ENCODE data around the gene ADAM12. TPM values are rescaled to one million over a fixed set of nuclear protein-coding genes. Genes with fewer than 3 reads are reported as not detected.

The ADAM12 gene
- polyA plus RNA-seq, 1 experiment, result 8.6 TPM

GRCh38 chr10:126016882-126017281, 371.4 kb downstream of the ADAM12 start:
- H3K36me3 ChIP-seq (ENCODE audit: control insufficient read depth, insufficient read depth, low read length), result no peaks in the 10 kb centered on the region
- CTCF ChIA-PET, result interaction anchor here (1.3 kb wide), 1 partner anchor 487 kb away, joined by 4 read pairs; no protein-coding TSS in a partner anchor

DNA sequence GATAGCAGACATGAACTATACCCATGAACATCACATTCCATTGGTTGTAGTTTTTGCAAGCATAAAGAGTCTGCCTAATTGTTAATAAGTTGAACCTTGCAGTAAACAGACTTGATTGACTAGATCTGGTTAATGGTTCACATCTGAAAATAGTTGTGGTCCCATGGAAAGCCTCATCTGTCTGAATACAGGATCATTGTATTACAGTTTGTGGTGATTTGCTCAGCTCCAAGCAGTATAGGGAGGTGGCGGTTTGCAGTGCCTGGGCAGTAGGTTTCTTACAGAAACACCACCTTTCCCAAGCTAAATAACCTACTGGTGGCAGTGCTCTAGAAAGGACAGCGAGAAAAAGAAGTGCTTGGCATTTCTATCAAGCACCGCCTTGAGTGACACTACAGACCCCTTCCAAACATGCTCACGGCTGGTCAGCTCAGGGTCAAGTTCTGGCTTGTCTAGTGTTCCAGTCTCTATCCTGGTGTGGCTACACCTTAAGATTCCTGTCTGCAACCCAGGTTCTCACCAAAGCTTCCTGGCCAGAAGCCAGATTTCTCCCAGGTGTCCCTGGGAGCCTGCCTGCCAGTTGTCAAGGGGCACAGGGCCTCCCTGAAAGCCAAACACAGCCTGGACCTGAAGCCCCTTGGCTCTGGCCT, 372.0 kb downstream of the ADAM12 start:
- TF ChIP-seq, protein P1, sequence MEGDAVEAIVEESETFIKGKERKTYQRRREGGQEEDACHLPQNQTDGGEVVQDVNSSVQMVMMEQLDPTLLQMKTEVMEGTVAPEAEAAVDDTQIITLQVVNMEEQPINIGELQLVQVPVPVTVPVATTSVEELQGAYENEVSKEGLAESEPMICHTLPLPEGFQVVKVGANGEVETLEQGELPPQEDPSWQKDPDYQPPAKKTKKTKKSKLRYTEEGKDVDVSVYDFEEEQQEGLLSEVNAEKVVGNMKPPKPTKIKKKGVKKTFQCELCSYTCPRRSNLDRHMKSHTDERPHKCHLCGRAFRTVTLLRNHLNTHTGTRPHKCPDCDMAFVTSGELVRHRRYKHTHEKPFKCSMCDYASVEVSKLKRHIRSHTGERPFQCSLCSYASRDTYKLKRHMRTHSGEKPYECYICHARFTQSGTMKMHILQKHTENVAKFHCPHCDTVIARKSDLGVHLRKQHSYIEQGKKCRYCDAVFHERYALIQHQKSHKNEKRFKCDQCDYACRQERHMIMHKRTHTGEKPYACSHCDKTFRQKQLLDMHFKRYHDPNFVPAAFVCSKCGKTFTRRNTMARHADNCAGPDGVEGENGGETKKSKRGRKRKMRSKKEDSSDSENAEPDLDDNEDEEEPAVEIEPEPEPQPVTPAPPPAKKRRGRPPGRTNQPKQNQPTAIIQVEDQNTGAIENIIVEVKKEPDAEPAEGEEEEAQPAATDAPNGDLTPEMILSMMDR (IDR thresholded peaks at IDR 0.05; ENCODE audit: insufficient read depth, low read depth, low read length), result no peak
- no peak for DNase-seq (ENCODE audit: low read depth)
- Histone ChIP-seq H3K4me3 (ENCODE audit: low read depth, low read length) (no peak overlapping the region), H3K36me3 (ENCODE audit: control insufficient read depth, insufficient read depth, low read length) (no peaks in the 10 kb centered on the region), H3K27me3 (ENCODE audit: control insufficient read depth, insufficient read depth, low read length) (no peaks in the 10 kb centered on the region)
- POLR2A ChIA-PET, result no interaction called here
- CTCF ChIA-PET, result no interaction called here

More at GRCh38 chr10:126016882-126017281, 371.4 kb downstream of the ADAM12 start:
- no peaks in the 10 kb centered on the region for H3K27me3 ChIP-seq (ENCODE audit: control insufficient read depth, insufficient read depth, low read length)
- no peak for DNase-seq (ENCODE audit: low read depth)
- no peak overlapping the region for H3K4me3 ChIP-seq (ENCODE audit: low read depth, low read length)
- POLR2A ChIA-PET, result no interaction called here
- TF ChIP-seq, protein P1 (IDR thresholded peaks at IDR 0.05; ENCODE audit: insufficient read depth, low read depth, low read length), result no peak

GRCh38 chr10:126015413-126015812, 372.9 kb downstream of the ADAM12 start:
- DNase-seq (ENCODE audit: low read depth), result no peak
- TF ChIP-seq, protein P1 (IDR thresholded peaks at IDR 0.05; ENCODE audit: insufficient read depth, low read depth, low read length), result no peak
- ChIA-PET CTCF (interaction anchor here (0.9 kb wide), 1 partner anchor 32 kb away, joined by 3 read pairs; no protein-coding TSS in a partner anchor), POLR2A (no interaction called here)
- Histone ChIP-seq H3K36me3 (ENCODE audit: control insufficient read depth, insufficient read depth, low read length) (no peaks in the 10 kb centered on the region), H3K4me3 (ENCODE audit: low read depth, low read length) (no peak overlapping the region), H3K27me3 (ENCODE audit: control insufficient read depth, insufficient read depth, low read length) (no peaks in the 10 kb centered on the region)

DNA sequence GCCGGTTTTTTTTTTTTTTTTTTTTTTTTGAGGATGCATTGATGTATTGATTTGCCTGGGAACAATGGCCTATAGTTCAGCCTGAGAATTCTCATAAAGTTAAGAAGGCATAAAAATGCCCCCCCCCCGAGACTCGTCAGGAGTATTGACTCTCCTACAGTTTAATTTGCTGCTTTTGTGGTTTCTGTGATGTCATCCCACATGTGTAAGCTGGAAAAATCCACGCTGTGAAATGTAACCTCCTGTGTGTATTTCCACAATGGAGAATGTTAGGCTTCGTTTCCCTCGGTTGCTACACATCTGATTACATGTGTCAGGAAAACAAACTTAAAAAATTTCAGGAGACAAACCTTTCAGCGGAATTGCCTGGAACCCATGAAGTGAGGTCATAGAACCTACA, 374.0 kb downstream of the ADAM12 start:
- ChIA-PET POLR2A (interaction anchor here (0.5 kb wide), 1 partner anchor 239 kb away, joined by 3 read pairs; no protein-coding TSS in a partner anchor), CTCF (interaction anchor here (1.5 kb wide), 1 partner anchor 12 kb away, joined by 4 read pairs; no protein-coding TSS in a partner anchor)
- no peaks in the 10 kb centered on the region for H3K36me3 ChIP-seq (ENCODE audit: control insufficient read depth, insufficient read depth, low read length)
- DNase-seq (ENCODE audit: low read depth), result peak; percentile 49
- no peaks in the 10 kb centered on the region for H3K27me3 ChIP-seq (ENCODE audit: control insufficient read depth, insufficient read depth, low read length)
- TF ChIP-seq, protein P1 (IDR thresholded peaks at IDR 0.05; ENCODE audit: insufficient read depth, low read depth, low read length), result no peak
- H3K4me3 ChIP-seq (ENCODE audit: low read depth, low read length), result no peak overlapping the region

- Histone ChIP-seq H3K27me3 (ENCODE audit: control insufficient read depth, insufficient read depth, low read length) (no peaks in the 10 kb centered on the region), H3K36me3 (ENCODE audit: control insufficient read depth, insufficient read depth, low read length) (no peaks in the 10 kb centered on the region), H3K4me3 (ENCODE audit: low read depth, low read length) (no peak overlapping the region)
- TF ChIP-seq, protein P1 (IDR thresholded peaks at IDR 0.05; ENCODE audit: insufficient read depth, low read depth, low read length), result 0 out of 2 replicates have a peak, but pooled peaks have one; percentile 1
- ChIA-PET CTCF (interaction anchor here (1.5 kb wide), 1 partner anchor 13 kb away, joined by 4 read pairs; no protein-coding TSS in a partner anchor), POLR2A (no interaction called here)
- peak; percentile 43 for DNase-seq (ENCODE audit: low read depth)
Measured at GRCh38 chr10:126013489-126014281, 374.6 kb downstream of the ADAM12 start.
